HG03565 (cell line): ENCODE measurements around the gene ING5.

Experiments used
- ATAC-seq: cut with Tn5 transposase; IDR thresholded peaks from one replicate; pipeline ENCODE4 v1.9.1; 2021; ENCODE audit warnings: mild to moderate bottlenecking, moderate library complexity; ENCODE audit not compliant: unreplicated experiment

ING5 gene

DNA sequence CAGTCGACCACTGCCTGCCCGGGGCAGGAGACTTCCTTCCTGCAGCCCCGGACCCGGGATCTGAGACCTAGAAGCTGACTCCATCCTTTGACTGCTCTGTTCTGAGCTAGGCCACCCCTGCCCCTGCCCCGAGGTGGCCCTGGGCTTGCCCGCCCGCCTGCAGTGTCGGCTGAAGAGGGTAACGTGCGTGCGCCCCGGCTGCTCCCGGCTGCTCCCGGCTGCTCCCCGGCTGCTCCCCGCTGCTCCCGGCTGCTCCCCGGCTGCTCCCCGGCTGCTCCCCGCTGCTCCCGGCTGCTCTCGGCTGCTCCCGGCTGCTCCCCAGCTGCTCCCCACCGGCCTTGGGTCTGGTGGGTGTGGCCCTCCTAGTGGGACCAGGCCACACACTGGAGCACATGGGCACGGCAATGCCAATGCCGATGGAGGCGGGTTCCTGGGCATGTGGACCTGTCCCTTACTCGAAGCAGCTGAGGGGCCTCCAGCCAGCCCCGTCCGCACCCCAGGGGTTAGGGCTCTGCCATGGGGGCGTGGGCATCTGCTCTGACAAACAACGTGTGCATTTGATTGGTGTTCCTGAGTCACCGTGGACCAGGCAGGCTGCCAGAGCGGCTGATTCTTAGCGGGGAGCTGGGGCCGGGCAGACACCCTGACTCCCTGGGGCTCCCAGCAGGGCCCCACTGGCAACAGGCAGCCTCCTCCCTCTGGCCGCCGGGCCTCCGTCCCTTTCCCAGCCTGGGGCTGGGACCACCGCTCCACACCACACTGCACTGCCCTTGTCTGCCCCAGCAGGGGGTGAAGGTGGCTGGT lies 72.8 kb downstream of the ING5 start:
- ATAC-seq = no peak

DNA sequence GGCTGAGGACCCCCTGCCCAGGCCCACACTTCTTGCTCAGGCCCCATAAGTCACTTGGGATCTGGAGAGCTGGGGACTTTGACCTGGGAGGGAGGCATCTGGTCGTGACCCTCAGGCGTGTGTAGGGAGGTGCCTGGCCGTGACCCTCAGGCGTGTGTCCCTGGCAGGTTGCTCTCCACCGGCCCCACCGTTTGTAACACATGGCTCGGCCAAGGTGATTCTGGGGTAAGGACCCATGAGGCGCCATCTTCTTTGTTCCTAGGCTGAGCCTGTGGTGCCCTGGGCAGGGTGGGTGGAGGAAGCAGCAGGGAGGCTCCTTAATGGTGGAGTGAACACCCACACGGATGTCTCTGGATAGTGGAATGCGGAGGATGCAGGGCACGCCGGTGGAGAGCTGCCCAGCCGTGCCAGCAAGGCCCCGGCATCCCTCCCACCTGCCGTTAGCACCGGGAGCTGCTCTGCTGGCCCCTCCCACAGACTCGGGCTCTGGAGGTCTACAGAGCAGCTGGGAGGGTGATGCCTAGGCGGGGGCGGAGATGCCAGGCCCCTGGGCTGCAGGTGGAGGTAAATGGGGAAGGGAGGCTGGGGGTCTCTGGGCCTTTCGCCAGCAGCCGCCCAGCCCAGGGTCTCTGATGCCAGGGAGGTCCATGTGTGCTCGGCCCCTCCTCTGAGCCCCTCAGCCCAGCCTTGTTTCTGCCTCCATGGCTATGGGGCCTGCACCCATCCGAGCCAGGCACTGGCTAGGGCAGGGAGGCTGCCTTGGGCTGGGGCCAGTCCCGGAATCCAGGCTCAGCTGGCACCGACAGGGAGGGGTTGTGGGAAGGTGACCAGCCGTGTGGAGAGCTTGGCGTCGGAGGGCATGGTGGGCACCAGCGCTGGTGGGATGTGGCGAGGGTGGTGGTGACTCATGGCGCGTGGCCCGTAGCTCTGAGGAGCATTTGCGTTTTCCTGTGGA lies 73.7 kb downstream of the ING5 start:
- no peak for ATAC-seq

DNA sequence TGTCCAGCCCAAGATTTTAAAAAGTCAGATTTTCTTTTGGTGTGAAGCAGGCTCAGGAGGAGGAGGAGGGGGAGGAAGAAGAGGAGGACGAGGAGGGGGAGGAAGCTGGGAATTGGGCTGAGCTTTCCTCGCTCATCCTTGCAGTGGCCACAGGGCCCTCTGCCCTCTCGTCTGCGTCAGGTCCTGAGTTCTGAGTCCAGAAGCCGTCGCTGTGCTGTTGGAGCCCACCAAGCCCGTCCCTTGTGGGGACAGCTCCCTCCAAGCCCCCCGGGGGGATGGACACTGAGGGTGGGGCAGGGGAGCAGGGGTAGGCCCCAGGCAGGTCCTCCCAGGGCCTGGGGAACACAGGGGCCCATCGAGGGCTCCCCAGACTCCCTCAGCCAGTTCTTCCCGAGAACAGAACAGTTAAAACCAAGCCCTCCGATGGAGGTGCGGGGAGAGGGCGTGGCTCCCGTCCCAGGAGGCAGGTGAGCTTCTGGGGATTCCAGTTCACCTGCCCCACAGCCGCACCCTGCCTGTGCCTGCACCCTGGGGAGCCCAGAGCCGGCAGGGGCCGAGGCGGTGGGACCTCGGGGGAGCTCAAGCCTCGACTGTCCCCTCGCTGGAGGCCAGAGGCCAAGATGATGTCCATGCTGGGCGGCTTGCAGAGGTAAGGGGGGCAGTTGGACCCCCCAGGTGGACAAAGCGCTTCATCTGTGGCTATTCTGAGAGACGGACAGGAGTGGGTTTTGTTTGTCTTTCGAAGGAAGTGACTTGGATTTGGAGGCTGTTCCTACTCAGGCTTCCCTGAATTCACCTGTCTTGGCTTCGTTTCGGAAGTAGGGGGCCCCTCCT lies 74.7 kb downstream of the ING5 start, which contains the start of gene GAL3ST2:
Gene GAL3ST2 (plus strand): TSS at position 487 of the 834 bp plus-strand sequence. CDS start 134 bp downstream, at position 621.
- ATAC-seq = no peak

DNA sequence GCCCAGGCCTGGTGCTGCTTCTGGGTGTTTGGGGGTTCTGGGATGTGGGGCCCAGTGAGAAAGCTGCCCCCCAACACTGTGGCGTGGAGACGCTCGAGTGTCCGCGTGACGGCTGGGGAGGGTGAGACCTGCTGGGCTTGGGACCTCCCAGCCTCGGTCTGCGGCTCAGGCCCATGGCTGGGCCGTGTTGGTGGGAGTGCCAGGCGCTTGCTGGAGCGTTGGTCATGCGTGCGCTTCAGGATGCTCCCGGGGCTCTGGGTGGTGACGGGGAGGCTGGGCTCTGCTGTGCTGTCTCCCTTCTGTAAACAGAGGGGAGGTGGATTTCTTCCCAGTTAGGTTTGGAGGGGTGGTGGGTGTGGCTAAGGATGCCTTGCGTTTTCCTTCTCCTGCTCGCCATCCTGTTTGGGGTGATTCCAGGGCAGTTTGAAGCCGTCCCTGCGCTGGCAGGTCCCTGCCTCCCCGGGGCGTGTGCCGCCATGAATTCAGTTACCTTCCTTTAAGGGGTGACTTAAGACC lies 75.4 kb downstream of the ING5 start:
- ATAC-seq = no peak

DNA sequence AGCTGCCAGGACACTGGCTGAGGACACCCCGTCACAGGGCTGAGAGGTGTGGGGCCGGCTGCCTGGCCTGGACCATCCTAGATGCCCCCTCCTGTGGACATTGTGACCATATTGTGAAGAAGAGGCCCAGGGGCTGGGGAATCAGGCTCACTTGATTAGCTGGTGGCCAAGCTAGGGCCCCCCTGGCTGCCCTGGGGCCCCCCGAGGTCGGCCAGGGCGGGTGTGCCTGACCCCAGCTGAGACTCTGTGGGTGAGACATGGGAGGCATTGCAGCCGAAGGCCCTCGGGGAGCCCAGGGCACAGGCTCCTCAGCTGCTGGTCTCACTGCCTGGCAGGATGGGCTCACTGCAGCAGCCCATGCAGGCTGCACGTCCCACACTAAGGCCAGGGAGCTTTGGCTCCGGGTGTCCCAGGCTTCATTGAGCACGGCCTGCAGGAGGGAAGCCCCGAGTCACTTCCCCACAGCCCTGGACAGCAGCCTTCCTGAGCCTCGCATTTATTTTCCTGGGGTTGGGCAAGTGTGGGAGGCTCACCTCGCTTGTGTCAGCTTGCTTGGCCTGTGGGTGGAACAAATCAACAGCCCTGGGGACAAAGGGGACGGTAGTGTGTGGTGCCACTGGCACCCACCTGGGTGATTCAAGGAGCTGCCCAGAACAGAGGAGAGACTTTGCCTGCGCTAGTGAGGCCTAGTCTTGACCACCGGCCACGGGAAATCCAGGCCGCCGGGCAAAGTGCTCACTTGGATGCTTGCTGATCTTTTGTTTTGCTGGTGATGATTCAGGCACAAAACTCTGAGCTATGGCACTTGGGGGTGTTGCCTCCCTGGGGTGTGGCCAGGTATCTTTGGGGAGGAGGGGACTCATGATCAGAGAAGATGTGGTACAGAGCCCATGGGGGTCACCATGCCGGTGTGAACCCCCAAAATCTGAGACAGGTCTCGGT lies 76.1 kb downstream of the ING5 start:
- ATAC-seq = no peak
